ENCODE measurements around the gene TRIL.

TRIL gene

GRCh38 chr7:28983396-28984190, 25.5 kb upstream of the TRIL start:
- no peak for DNase-seq

GRCh38 chr7:28981161-28981465, 23.0 kb upstream of the TRIL start:
- no peak for DNase-seq

GRCh38 chr7:28980451-28981160, 22.5 kb upstream of the TRIL start:
- DNase-seq: no peak

- DNase-seq: no peak
Observed at GRCh38 chr7:28979776-28980175, 21.6 kb upstream of the TRIL start.

DNA sequence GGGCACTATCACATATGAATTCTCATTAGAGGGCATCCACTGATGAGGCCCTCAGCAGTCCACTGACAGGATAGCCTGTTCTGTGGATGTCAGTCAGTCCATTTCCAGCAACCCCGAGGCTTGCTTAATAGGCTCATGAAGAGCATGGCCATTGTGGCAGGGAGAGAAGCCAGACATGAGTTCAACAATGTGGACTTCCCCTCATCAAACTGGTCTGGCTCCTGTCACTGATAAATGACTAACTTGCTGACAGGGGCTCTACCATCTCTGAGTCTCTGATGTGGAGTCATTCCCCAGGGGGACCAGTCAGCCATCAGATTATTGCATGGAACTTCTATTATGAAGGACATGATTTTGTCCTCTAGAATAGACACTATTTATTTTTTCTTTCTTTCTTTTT, 19.8 kb upstream of the TRIL start:
- DNase-seq: no peak

DNA sequence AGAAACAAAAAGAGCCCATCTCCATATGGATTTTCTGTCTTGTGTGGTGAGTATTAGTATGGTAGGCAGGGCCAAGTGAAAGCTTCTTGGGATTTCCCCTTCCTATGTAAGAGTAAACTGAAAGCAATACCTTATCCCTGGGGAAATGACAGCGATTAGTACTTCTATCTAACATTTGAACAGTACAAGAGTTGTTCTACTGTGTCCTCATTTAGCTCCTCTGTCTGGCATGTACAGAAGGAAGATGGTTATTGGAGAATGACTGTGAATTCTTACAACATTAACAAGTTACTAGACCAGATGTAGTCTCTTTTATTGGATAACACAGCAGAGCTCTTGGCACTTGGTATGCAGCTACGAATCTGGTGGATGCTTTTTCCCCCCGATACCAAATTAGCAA, 17.9 kb upstream of the TRIL start:
- no peak for DNase-seq

GRCh38 chr7:28973591-28973990, 15.5 kb upstream of the TRIL start:
- DNase-seq: no peak

DNA sequence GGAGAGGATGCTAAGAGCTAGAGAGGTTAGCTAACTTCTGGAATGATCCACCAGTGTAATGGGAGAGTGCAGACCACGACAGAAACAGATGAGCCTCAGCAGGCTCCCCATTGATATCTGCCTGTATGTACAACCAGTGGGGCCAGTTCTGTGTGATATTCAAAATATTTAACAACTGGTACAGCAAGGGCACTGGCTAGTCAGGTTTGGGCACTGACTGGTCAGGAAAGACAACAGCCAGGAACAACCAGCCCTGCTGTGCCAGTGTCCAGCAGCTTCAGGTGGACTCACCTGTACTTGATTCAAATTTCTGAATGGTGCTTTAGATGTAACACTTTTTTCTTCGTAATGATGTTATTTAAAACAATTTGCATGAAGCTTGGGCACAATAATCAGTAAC, 5.9 kb upstream of the TRIL start:
- no peak for DNase-seq

GRCh38 chr7:28961972-28962371, 3.8 kb upstream of the TRIL start:
- DNase-seq: no peak

DNA sequence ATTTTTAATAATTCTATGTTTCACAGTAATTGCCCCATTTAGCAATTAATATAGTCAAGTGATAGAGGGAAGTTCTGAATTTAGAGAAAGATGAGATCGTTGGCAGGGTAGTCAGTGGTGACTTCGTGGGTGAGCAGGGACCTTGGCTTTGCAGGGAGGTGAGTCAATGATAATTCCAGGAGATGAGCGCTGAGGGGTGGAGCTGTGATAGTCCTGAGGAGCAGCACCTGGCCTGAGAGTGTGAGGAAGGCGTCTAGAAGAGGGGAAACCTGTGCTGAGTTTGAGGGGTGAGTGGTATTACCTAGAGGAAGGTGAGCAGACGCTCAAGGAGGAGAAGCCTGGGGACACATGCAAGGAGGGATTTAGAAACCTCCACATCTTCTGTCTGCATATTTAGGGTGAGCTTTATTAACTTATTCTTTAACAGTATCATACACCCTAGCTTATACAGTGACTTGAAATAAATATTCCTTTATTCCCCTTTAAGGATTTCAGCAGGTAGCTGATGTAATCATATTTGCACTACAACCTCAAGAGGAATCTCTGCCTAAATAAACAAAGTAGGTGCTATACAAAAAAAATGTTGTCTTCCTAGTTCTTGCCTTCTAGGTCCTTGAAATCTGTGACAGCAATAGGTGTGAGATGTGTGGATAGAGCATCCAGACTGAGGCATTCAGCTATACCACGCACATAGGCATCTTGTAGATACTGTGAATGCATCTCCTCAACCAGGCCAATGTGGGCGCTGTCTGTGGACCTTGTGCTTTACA, 2.1 kb upstream of the TRIL start:
- no peak for DNase-seq

GRCh38 chr7:28958980-28959347, 834 bp upstream of the TRIL start:
- DNase-seq: no peak

DNA sequence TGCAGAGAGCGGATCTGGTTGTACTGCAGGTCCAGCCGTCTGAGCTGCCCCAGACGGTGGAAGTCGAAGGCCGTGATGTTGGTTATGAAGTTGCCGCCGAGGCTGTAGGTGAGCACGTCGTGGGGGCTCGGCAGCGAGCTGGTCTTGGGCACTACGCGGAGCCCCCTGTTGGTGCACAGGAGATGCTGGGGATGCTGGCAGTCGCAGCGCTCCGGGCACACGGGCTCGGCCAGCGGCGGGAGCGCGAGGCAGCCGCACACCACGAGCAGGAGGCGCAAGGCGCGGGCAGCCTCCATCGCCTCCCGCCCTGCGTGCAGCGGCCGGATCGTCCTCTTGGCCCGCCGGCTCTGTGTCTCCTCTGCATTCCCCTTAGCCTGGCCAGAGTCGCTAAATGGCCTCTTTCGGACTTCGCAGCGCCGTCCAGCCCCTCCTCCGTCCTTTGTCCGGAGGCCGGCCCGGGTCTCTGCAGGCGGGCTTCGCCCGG, 337 bp downstream of the TRIL start:
- no peak for DNase-seq

- no peak for DNase-seq
Observed at GRCh38 chr7:28957064-28957750, 923 bp downstream of the TRIL start.

DNA sequence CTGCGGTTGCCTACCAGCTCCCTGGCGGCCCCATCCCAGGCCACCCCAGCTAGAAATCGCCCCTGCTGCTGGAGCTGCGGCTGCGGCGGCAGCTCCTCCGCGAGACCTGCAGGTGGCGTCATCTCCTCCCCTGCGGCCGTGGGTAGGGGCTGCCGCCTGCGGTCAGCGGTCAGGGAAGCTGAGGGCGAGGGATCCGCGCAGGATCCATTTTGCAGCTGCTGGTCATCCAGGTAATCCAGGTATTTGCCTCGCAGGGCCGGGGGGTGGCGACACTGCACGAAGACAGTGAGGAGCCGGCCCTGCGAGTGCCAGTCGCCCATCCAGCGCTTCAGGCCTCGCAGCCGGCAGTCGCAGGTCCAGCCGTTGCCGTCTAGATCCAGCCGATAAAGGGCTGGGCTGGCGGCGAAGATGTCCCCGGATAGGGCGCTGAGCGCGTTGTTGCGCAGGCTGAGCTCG, 1.5 kb downstream of the TRIL start:
- DNase-seq: peak; percentile 29

DNA sequence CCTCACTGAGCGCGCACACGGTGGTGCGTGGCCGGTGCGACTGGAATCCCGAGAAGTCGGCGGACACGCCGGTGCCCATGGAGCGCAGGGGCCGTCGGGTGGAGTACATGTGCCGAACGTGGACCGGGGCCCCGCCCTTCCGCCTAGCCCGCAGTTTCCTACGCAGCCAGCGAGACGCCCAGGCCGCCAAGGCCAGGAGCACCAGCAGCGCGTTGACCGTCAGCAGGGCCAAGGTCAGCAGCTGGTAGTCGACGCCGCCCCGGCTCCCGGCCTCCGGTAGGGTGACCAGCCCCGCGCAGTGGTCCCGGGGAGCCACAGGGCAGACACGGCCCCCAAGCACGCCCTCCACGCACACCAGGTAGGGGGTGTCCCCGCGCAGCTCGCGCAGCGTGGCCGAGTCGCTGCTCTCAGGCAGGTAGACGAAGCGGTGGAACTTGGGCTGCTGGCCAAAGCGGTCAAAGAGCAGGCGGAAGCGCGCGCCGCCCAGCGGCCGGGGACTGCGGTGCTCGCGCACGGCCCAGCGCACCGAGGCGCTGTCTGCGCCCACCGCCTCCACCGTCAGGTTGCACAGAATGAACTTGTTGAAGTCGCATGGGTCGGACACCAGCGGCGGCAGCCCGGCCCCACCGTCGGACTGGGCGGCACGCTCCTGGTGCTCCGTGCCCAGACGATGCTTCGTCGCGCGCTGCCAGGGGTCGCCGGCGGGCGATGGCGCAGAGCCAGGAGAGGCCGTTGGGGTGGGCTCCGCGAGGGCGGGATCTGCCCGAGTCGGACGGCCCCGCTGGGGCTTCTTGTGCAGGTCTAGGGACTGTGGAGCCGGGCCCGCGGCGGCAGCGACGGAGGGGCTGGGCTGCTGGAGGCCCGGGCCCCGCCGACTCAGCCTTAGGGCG, 2.2 kb downstream of the TRIL start:
- no peak for DNase-seq

DNA sequence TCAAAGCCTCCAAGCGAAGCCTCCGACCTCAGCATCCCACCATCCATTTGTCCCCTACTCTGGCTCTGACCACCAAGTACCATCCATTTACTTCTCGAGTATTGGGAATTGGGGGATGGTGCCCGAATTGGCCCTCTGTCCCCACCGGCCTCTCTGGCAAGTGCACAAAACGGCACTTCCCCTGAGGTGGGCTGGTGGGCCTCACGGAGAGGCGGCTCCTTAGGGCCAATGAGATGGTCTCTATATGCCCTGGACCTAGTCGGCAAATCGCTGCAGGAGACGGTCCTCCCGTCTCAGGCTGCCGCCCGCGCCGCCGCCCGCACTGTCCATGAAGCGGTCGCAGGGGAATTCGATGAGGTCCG, 2.8 kb downstream of the TRIL start:
- DNase-seq: no peak

DNA sequence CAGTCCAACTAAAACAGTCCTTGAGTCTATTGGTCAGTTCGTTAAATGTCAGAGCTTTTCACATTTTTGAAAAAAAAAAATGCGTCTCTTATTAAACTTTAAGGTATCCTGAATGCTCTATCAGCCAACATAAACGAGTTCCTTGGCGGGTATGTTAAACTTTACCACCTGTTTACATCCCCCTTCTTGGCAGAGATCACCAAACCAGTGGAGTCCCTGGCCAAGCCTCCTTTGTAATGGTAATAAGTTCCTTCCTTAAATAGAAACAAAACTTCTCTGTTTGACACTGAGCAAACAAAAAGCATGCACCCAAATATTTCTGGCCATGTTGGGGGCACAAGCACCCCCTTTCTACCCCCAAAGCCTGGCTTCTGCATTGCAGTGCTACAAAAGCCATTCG, 3.2 kb downstream of the TRIL start:
- no peak for DNase-seq

DNA sequence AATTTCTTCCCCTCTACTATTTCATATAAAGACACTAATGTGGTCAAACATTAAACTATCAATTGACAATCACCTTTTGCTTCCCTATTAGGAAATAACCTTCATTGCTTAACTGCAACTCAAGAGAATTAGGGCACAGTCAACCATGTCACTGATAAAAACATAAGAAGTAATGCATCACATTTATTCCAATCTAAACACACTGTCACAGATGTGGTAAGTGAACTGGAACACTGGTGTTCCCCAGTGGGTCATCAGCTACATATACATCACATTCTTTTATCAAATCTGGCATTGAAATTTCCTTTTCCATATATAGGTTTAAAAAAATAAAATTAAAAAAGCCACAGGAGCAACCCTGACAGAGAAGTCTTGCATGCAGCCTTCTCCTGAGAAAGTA, 3.7 kb downstream of the TRIL start:
- DNase-seq: no peak

DNA sequence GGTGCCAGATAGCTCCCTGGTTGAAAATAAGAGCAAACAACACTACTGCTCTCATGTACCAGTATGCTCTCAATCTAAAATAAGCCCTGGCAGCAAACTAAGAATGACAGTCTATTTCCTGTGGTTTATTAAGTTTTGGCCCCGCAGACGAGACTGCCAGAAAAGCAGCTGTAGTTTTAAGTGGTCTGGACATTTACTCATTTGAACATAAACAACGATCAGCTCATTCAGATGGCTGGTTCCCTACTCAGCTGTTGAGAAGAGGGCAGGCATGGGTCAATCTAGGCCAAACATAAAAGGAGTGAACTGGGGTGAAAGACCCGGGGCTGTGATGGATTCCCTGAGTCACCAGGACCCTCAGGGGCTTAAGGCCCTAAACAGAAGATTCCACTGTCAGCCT, 4.5 kb downstream of the TRIL start:
- no peak for DNase-seq

- no peak for DNase-seq
Observed at GRCh38 chr7:28942168-28942567, 16.0 kb downstream of the TRIL start.

DNA sequence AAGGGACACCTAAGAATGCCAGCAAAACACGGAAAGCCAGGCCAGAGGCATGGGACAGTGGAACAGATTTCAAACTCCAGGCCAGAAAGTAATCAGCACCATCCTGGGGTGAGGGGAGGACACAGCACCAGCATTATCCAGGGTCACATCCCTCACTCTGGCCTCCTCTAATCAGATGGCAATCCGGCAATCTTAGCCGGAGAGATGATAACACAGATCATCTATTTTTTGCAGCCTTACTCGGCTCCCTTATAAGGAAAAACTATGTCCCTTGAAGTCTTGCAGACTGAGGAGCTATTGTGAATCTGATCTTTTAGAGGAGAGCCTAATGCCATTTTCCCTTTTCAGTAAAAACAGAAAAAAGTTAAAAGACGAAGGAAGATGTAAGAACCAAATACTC, 16.5 kb downstream of the TRIL start:
- DNase-seq: no peak

DNA sequence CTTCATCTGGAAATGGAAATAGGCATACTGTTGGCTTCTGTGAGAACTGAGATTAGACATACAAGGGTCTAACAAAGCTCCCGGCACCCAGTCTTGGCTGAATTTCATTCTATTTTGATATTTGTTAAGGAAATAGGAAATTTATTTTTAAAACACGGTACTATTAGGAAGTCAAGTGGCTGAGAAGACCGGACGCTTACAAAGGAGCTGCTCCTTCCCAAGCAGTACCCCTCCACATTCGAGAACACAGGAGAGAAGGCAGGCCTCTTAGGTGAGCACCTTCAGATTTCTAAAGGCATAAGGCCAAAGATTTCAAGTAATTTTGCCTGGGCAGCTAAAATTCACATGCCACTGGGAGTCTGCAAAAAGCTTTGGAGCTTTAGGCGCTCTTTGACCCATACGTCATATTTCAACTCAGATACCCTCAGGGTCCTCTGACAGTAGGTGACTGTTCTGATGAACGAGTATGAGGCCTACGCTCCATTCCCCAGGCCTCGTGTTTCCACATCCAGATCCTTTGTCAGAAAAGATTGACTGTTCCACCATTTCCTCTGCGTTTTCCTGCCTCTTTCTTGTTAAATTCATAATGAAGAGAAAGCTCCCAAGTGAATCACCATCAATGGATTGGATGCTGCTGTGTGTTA, 17.3 kb downstream of the TRIL start:
- no peak for DNase-seq
